WTC11 (cell line): Measurements from ENCODE around the gene CLDN8. TPM values are rescaled to one million over a fixed set of nuclear protein-coding genes. Genes with fewer than 3 reads are reported as not detected.

ENCODE experiments used
- ATAC-seq: fragments of 200-7000 bp; cut with Tn5 transposase; 2 replicates; pipeline ENCODE4 v1.10.0; 2021; ENCODE audit warnings: mild to moderate bottlenecking, moderate library complexity
- CTCF ChIA-PET: fragments of 300-600 bp; sonication (Branson Sonifier 250); formaldehyde crosslinking; loops from one replicate; lab custom pipeline; 2021; ENCODE audit warnings: antibody characterized with exemption; lab: Charles Lee
- POLR2A ChIA-PET: fragments of 350-600 bp; sonication (Branson Sonifier 250); formaldehyde crosslinking; loops from one replicate; lab custom pipeline; 2021; ENCODE audit warnings: antibody characterized with exemption; lab: Charles Lee
- DNase-seq: peaks from one replicate; pipeline ENCODE4 v3.0.0; 2021; ENCODE audit warnings: low spot score
- H3K27ac Mint-ChIP-seq: 2 replicates; pipeline ENCODE4 v1.8.0; 2021; ENCODE audit warnings: mixed read lengths
- H3K27me3 Mint-ChIP-seq: 2 replicates; pipeline ENCODE4 v1.8.0; 2021; ENCODE audit warnings: low read depth, mild to moderate bottlenecking, moderate library complexity, mixed read lengths
- H3K36me3 Mint-ChIP-seq: 2 replicates; pipeline ENCODE4 v1.8.0; 2021; ENCODE audit warnings: mixed read lengths
- H3K4me1 Mint-ChIP-seq: 2 replicates; pipeline ENCODE4 v1.8.0; 2022; ENCODE audit warnings: mixed read lengths
- H3K4me3 Mint-ChIP-seq: 2 replicates; pipeline ENCODE4 v1.8.0; 2021; ENCODE audit warnings: mild to moderate bottlenecking, moderate library complexity, mixed read lengths
- H3K9me3 Mint-ChIP-seq: 2 replicates; pipeline ENCODE4 v1.8.0; 2021; ENCODE audit warnings: mixed read lengths
- CREB1 ChIP-seq: sonication (generic); formaldehyde crosslinking; IDR thresholded peaks from 2 replicates; pipeline ENCODE4 v1.8.0; 2023; ENCODE audit warnings: mild to moderate bottlenecking, missing genetic modification reagents
- EMX1 ChIP-seq: fragments of 250-450 bp; sonication (Bioruptor Pico); IDR thresholded peaks from 2 replicates; pipeline ENCODE4 v1.8.0; 2021; ENCODE audit warnings: mild to moderate bottlenecking
- ERG ChIP-seq: fragments of 250-450 bp; sonication (Bioruptor Pico); IDR thresholded peaks from 2 replicates; pipeline ENCODE4 v1.8.0; 2021; ENCODE audit warnings: mild to moderate bottlenecking
- ESRRA ChIP-seq: sonication (generic); formaldehyde crosslinking; IDR thresholded peaks from 2 replicates; pipeline ENCODE4 v1.8.1; 2022; ENCODE audit warnings: mild to moderate bottlenecking, missing genetic modification reagents, borderline replicate concordance
- FOXP1 ChIP-seq: sonication (generic); formaldehyde crosslinking; IDR thresholded peaks from 2 replicates; pipeline ENCODE4 v1.8.0; 2022; ENCODE audit warnings: missing genetic modification reagents, mild to moderate bottlenecking, moderate library complexity, borderline replicate concordance
- FOXP4 ChIP-seq: sonication (generic); formaldehyde crosslinking; IDR thresholded peaks from 2 replicates; pipeline ENCODE4 v1.8.0; 2022; ENCODE audit warnings: mild to moderate bottlenecking, missing genetic modification reagents
- GRHL2 ChIP-seq: fragments of 250-450 bp; sonication (Bioruptor Pico); IDR thresholded peaks from 2 replicates; pipeline ENCODE4 v1.8.0; 2022; ENCODE audit warnings: mild to moderate bottlenecking, moderate library complexity; ENCODE audit not compliant: insufficient replicate concordance, severe bottlenecking
- MXD4 ChIP-seq: fragments of 250-450 bp; sonication (Bioruptor Pico); IDR thresholded peaks from 2 replicates; pipeline ENCODE4 v1.8.0; 2021; ENCODE audit warnings: mild to moderate bottlenecking, moderate library complexity, borderline replicate concordance
- NFATC4 ChIP-seq: fragments of 250-450 bp; sonication (Bioruptor Pico); IDR thresholded peaks from 2 replicates; pipeline ENCODE4 v1.9.0; 2021; ENCODE audit warnings: mild to moderate bottlenecking
- NFE2L1 ChIP-seq: sonication (generic); formaldehyde crosslinking; IDR thresholded peaks from 2 replicates; pipeline ENCODE4 v1.8.1; 2023; ENCODE audit warnings: missing genetic modification reagents
- NFYB ChIP-seq: sonication (generic); formaldehyde crosslinking; conservative IDR thresholded peaks from 2 replicates; pipeline ENCODE4 v1.8.0; 2022; ENCODE audit warnings: low read depth, missing genetic modification reagents
- OVOL2 ChIP-seq: fragments of 250-450 bp; sonication (Bioruptor Pico); IDR thresholded peaks from 2 replicates; pipeline ENCODE4 v1.9.0; 2021; ENCODE audit warnings: mild to moderate bottlenecking, borderline replicate concordance
- RORB ChIP-seq: fragments of 250-450 bp; sonication (Bioruptor Pico); IDR thresholded peaks from 2 replicates; pipeline ENCODE4 v1.9.0; 2021; ENCODE audit warnings: mild to moderate bottlenecking
- SMAD3 ChIP-seq: sonication (generic); formaldehyde crosslinking; IDR thresholded peaks from 2 replicates; pipeline ENCODE4 v1.8.0; 2022; ENCODE audit warnings: missing genetic modification reagents, mild to moderate bottlenecking, borderline replicate concordance
- STAT6 ChIP-seq: sonication (generic); formaldehyde crosslinking; conservative IDR thresholded peaks from 2 replicates; pipeline ENCODE4 v1.8.1; 2023; ENCODE audit warnings: mild to moderate bottlenecking, low read depth, missing genetic modification reagents, moderate library complexity
- TEAD4 ChIP-seq: sonication (generic); formaldehyde crosslinking; IDR thresholded peaks from 2 replicates; pipeline ENCODE4 v1.8.0; 2022; ENCODE audit warnings: mild to moderate bottlenecking, missing genetic modification reagents
- TP53 ChIP-seq: sonication (generic); formaldehyde crosslinking; IDR thresholded peaks from 2 replicates; pipeline ENCODE4 v1.8.1; 2023; ENCODE audit warnings: mild to moderate bottlenecking, missing genetic modification reagents
- ZMAT4 ChIP-seq: fragments of 250-450 bp; sonication (Bioruptor Pico); IDR thresholded peaks from 2 replicates; pipeline ENCODE4 v1.9.0; 2021; ENCODE audit warnings: mild to moderate bottlenecking
- ZNF138 ChIP-seq: sonication (generic); formaldehyde crosslinking; conservative IDR thresholded peaks from 2 replicates; pipeline ENCODE4 v1.8.1; 2022; ENCODE audit warnings: mild to moderate bottlenecking, moderate library complexity, missing genetic modification reagents
- ZNF281 ChIP-seq: sonication (generic); formaldehyde crosslinking; IDR thresholded peaks from 2 replicates; pipeline ENCODE4 v1.8.0; 2023; ENCODE audit warnings: mild to moderate bottlenecking, missing genetic modification reagents
- ZNF512 ChIP-seq: sonication (generic); formaldehyde crosslinking; IDR thresholded peaks from 2 replicates; pipeline ENCODE4 v1.8.1; 2022; ENCODE audit warnings: missing genetic modification reagents, borderline replicate concordance
- ZSCAN18 ChIP-seq: fragments of 250-450 bp; sonication (Bioruptor Pico); IDR thresholded peaks from 2 replicates; pipeline ENCODE4 v2.1.2; 2022; ENCODE audit warnings: mild to moderate bottlenecking, moderate library complexity
- total RNA-seq: library from RNA; stranded (reverse); gene quantifications from 3 replicates; pipeline ENCODE4 v1.2.3, GENCODE V29; 2021

The CLDN8 gene
- total RNA-seq, 1 experiment from 2014 or later, result not detected

GRCh38 chr21:30189773-30190172 lies 26.1 kb downstream of the CLDN8 start:
- TF ChIP-seq NFYB, result no peak
- TF ChIP-seq ZNF138 (CRISPR knock-in tag), result no peak
- TF ChIP-seq FOXP4, result no peak
- TF ChIP-seq RORB (CRISPR knock-in tag), result no peak
- no peak for TF ChIP-seq GRHL2 (CRISPR knock-in tag)
- no peak for TF ChIP-seq ZSCAN18
- no peak for TF ChIP-seq OVOL2 (CRISPR knock-in tag)
- H3K4me3 Mint-ChIP-seq, result no peak overlapping the region
- POLR2A ChIA-PET, result no interaction called here
- CTCF ChIA-PET, result no interaction called here
- no peaks in the 10 kb centered on the region for H3K36me3 Mint-ChIP-seq
- no peaks in the 10 kb centered on the region for H3K27me3 Mint-ChIP-seq
- ATAC-seq, result no peak
- no peak for DNase-seq
- no peaks in the 10 kb centered on the region for H3K9me3 Mint-ChIP-seq
- H3K27ac Mint-ChIP-seq, result no peak overlapping the region
- no peaks in the 10 kb centered on the region for H3K4me1 Mint-ChIP-seq

GRCh38 chr21:30186242-30186641 lies 29.7 kb downstream of the CLDN8 start:
- DNase-seq, result no peak
- H3K27me3 Mint-ChIP-seq, result no peaks in the 10 kb centered on the region
- H3K27ac Mint-ChIP-seq, result no peak overlapping the region
- H3K4me3 Mint-ChIP-seq, result no peak overlapping the region
- no peaks in the 10 kb centered on the region for H3K9me3 Mint-ChIP-seq
- no peaks in the 10 kb centered on the region for H3K36me3 Mint-ChIP-seq
- no peaks in the 10 kb centered on the region for H3K4me1 Mint-ChIP-seq
- no peak for TF ChIP-seq MXD4
- no peak for TF ChIP-seq ESRRA
- TF ChIP-seq ZMAT4 (CRISPR knock-in tag), result no peak
- no peak for TF ChIP-seq TP53 (CRISPR knock-in tag)
- TF ChIP-seq CREB1 (CRISPR knock-in tag), result no peak
- TF ChIP-seq, all 79 proteins: peak for 0
- ChIA-PET POLR2A (no interaction called here), CTCF (interaction anchor here (2.4 kb wide), 1 partner anchor 142 kb away, joined by 6 read pairs; no protein-coding TSS in a partner anchor)
- ATAC-seq, result no peak

- Mint-ChIP-seq H3K4me3 (no peak overlapping the region), H3K36me3 (no peaks in the 10 kb centered on the region), H3K27ac (no peak overlapping the region), H3K4me1 (peaks cover 3% of the 10 kb centered on the region; the same call in 1 of the 2 replicates), H3K27me3 (no peaks in the 10 kb centered on the region), H3K9me3 (peaks cover 4% of the 10 kb centered on the region)
- ChIA-PET POLR2A (no interaction called here), CTCF (no interaction called here)
- ATAC-seq, result no peak
- no peak for DNase-seq
- no peak for TF ChIP-seq EMX1
- TF ChIP-seq ZNF138 (CRISPR knock-in tag), result no peak
- no peak for TF ChIP-seq NFATC4 (CRISPR knock-in tag)
- TF ChIP-seq ERG (CRISPR knock-in tag), result no peak
- no peak for TF ChIP-seq NFE2L1 (CRISPR knock-in tag)
- no peak for TF ChIP-seq FOXP1 (CRISPR knock-in tag)
- TF ChIP-seq STAT6, result no peak
- TF ChIP-seq SMAD3 (CRISPR knock-in tag), result no peak
- no peak for TF ChIP-seq ZNF281 (CRISPR knock-in tag)
- no peak for TF ChIP-seq TEAD4
- TF ChIP-seq ZNF512 (CRISPR knock-in tag), result no peak
Observed at GRCh38 chr21:30168086-30168485, 47.8 kb downstream of the CLDN8 start.
